Endodermal cell (in vitro differentiated cells): ENCODE measurements around the gene ERO1A. TPM values are rescaled to one million over a fixed set of nuclear protein-coding genes. Genes with fewer than 3 reads are reported as not detected.

ENCODE experiments used
- DNase-seq: peaks from one replicate; pipeline ENCODE4 v3.0.0-alpha.2; 2017
- H3K27ac ChIP-seq: 2 replicates; pipeline ENCODE4 v1.5.1; 2013; ENCODE audit warnings: mild to moderate bottlenecking, low read depth, low read length, moderate library complexity
- H3K27me3 ChIP-seq: 2 replicates; pipeline ENCODE4 v1.6.1; 2013; ENCODE audit warnings: mild to moderate bottlenecking, low read length, moderate library complexity; ENCODE audit not compliant: insufficient read depth, control insufficient read depth, poor library complexity, severe bottlenecking
- H3K36me3 ChIP-seq: 2 replicates; pipeline ENCODE4 v1.7.0; 2013; ENCODE audit warnings: mild to moderate bottlenecking, low read length, moderate library complexity; ENCODE audit not compliant: control insufficient read depth, insufficient read depth
- H3K4me1 ChIP-seq: one replicate; pipeline ENCODE4 v1.7.0; 2013; ENCODE audit warnings: low read length; ENCODE audit not compliant: control insufficient read depth, insufficient read depth
- H3K4me3 ChIP-seq: 2 replicates; pipeline ENCODE4 v1.5.1; 2013; ENCODE audit warnings: mild to moderate bottlenecking, low read length, moderate library complexity
- H3K9ac ChIP-seq: 2 replicates; pipeline ENCODE4 v1.6.1; 2013; ENCODE audit warnings: mild to moderate bottlenecking, low read length, moderate library complexity; ENCODE audit not compliant: poor library complexity, severe bottlenecking; ENCODE audit errors: extremely low read depth
- H3K9me3 ChIP-seq: 2 replicates; pipeline ENCODE4 v1.6.1; 2013; ENCODE audit warnings: mild to moderate bottlenecking, low read length, moderate library complexity; ENCODE audit not compliant: control insufficient read depth
- H3K27ac Mint-ChIP-seq: 2 replicates; pipeline ENCODE4 v1.8.0; 2020; ENCODE audit warnings: mixed read lengths
- H3K27me3 Mint-ChIP-seq: 2 replicates; pipeline ENCODE4 v1.8.0; 2021; ENCODE audit warnings: mild to moderate bottlenecking, mixed read lengths; ENCODE audit not compliant: insufficient read depth
- H3K36me3 Mint-ChIP-seq: 2 replicates; pipeline ENCODE4 v1.8.0; 2020; ENCODE audit warnings: low read depth, mixed read lengths
- H3K4me1 Mint-ChIP-seq: 2 replicates; pipeline ENCODE4 v1.8.0; 2020; ENCODE audit warnings: mixed read lengths
- H3K4me3 Mint-ChIP-seq: 2 replicates; pipeline ENCODE4 v1.8.0; 2020; ENCODE audit warnings: mild to moderate bottlenecking, moderate library complexity, mixed read lengths
- H3K9me3 Mint-ChIP-seq: 2 replicates; pipeline ENCODE4 v1.8.0; 2020; ENCODE audit warnings: mild to moderate bottlenecking, mixed read lengths
- CTCF ChIP-seq: fragments of 200-600 bp; sonication (generic); conservative IDR thresholded peaks from 2 replicates; pipeline ENCODE4 v1.5.0; 2021; ENCODE audit warnings: antibody characterized with exemption, mild to moderate bottlenecking
- WGBS, 2 experiments: methylation state at CpG; one replicate each; pipeline versions ENCODE4 v1.1.5 to v1.1.7; 2013; ENCODE audit warnings: missing lambda C conversion rate in 2 of 2, mixed read lengths in 1 of 2; ENCODE audit not compliant: insufficient coverage in 1 of 2, insufficient read length in 1 of 2; 5-methylcytosine and 5-hydroxymethylcytosine counted together
- total RNA-seq, 2 donors: library from RNA; stranded (reverse); fragmentation: NEBNext Ultra II Directional in 1 of 2; extraction: Animal tissue kit (Norgen Biotek cat#: 25700) in 1 of 2; gene quantifications; 2 replicates in 1 of 2; 3 replicates in 1 of 2; pipeline ENCODE4 v1.2.1, GENCODE V29; 2021

ERO1A gene
- total RNA-seq, 2 donors from 2014 or later, result 44.5 to 60.8 TPM

- no peak overlapping the region for H3K4me3 Mint-ChIP-seq
- peaks cover 4% of the 10 kb centered on the region for H3K36me3 ChIP-seq
- H3K27me3 Mint-ChIP-seq, result no peaks in the 10 kb centered on the region
- 71 to 72% methylated on average over 2 of the region's 2 CpGs for WGBS, 2 experiments
- peaks cover 4% of the 10 kb centered on the region for H3K9me3 Mint-ChIP-seq
- H3K36me3 Mint-ChIP-seq, result peaks cover 7% of the 10 kb centered on the region
- peaks cover 16% of the 10 kb centered on the region for H3K4me1 Mint-ChIP-seq
- DNase-seq, result no peak
- no peak overlapping the region for H3K4me3 ChIP-seq
- TF ChIP-seq CTCF, result no peak
- H3K9ac ChIP-seq, result no peak overlapping the region
- H3K4me1 ChIP-seq, result no peaks in the 10 kb centered on the region
- no peak overlapping the region for H3K27ac ChIP-seq
- no peak overlapping the region for H3K27ac Mint-ChIP-seq
- no peaks in the 10 kb centered on the region for H3K27me3 ChIP-seq
- no peaks in the 10 kb centered on the region for H3K9me3 ChIP-seq
Measured at GRCh38 chr14:52703664-52704063, 8.3 kb upstream of the ERO1A start.

GRCh38 chr14:52703225-52703624, 7.9 kb upstream of the ERO1A start:
- 93 to 95% methylated on average over 2 of the region's 3 CpGs for WGBS, 2 experiments
- Histone ChIP-seq H3K27me3 (no peaks in the 10 kb centered on the region), H3K9me3 (no peaks in the 10 kb centered on the region), H3K4me1 (no peaks in the 10 kb centered on the region), H3K4me3 (no peak overlapping the region), H3K36me3 (no peaks in the 10 kb centered on the region), H3K27ac (no peak overlapping the region), H3K9ac (no peak overlapping the region)
- Mint-ChIP-seq H3K27ac (no peak overlapping the region), H3K9me3 (peaks cover 4% of the 10 kb centered on the region), H3K27me3 (no peaks in the 10 kb centered on the region), H3K36me3 (peaks cover 4% of the 10 kb centered on the region), H3K4me1 (peaks cover 12% of the 10 kb centered on the region), H3K4me3 (no peak overlapping the region)
- DNase-seq, result no peak
- no peak for TF ChIP-seq CTCF

GRCh38 chr14:52701223-52701622, 5.9 kb upstream of the ERO1A start:
- Histone ChIP-seq H3K9ac (no peak overlapping the region), H3K4me1 (no peaks in the 10 kb centered on the region), H3K9me3 (no peaks in the 10 kb centered on the region), H3K27me3 (no peaks in the 10 kb centered on the region), H3K4me3 (no peak overlapping the region), H3K27ac (no peak overlapping the region), H3K36me3 (no peaks in the 10 kb centered on the region)
- TF ChIP-seq CTCF, result no peak
- Mint-ChIP-seq H3K4me1 (peaks cover 5% of the 10 kb centered on the region), H3K9me3 (peaks cover under 1% of the 10 kb centered on the region), H3K27ac (no peak overlapping the region), H3K36me3 (no peaks in the 10 kb centered on the region), H3K27me3 (no peaks in the 10 kb centered on the region), H3K4me3 (no peak overlapping the region)
- 91 to 93% methylated on average over 3 of the region's 3 CpGs for WGBS, 2 experiments
- DNase-seq, result no peak
